Activated CD8-positive, alpha-beta memory T cell treated with anti-CD3 and anti-CD28 coated beads, Interleukin-2, amount 50 U/mL, for 4 hours (primary cell): Measurements from ENCODE around the gene SPDYE4.

ENCODE experiments used
- DNase-seq: peaks from one replicate; pipeline ENCODE4 v3.0.0-alpha.2; 2020

SPDYE4 gene

GRCh38 chr17:8708025-8708461 lies 50.3 kb downstream of the SPDYE4 start:
- DNase-seq: no peak

GRCh38 chr17:8707332-8708024 lies 50.9 kb downstream of the SPDYE4 start:
- DNase-seq: no peak

GRCh38 chr17:8706431-8706830 lies 51.9 kb downstream of the SPDYE4 start:
- no peak for DNase-seq

GRCh38 chr17:8705427-8705826 lies 52.9 kb downstream of the SPDYE4 start:
- no peak for DNase-seq

- no peak for DNase-seq
Observed at GRCh38 chr17:8703001-8703400, 55.3 kb downstream of the SPDYE4 start.

- no peak for DNase-seq
Observed at GRCh38 chr17:8701754-8702153, 56.6 kb downstream of the SPDYE4 start.

GRCh38 chr17:8701221-8701620 lies 57.1 kb downstream of the SPDYE4 start:
- no peak for DNase-seq
